Left renal pelvis (tissue), 4 donors: ENCODE measurements around the gene BCL11A. TPM values are rescaled to one million over a fixed set of nuclear protein-coding genes. Genes with fewer than 3 reads are reported as not detected.

Experiments used
- DNase-seq, 4 donors: peaks; one replicate each; pipeline ENCODE4 v3.0.0-alpha.2; 2013; ENCODE audit warnings: low read depth in 4 of 4, low spot score in 3 of 4
- polyA plus RNA-seq, 4 donors: library from polyadenylated mRNA; unstranded; fragments of 120-200 nt; gene quantifications; one replicate each; pipeline ENCODE4 v1.2.1, GENCODE V29; 2013; ENCODE audit not compliant: insufficient read length in 4 of 4

The BCL11A gene
- polyA plus RNA-seq, 4 donors, result 0.94 to 15.1 (median 13.2) TPM

DNA sequence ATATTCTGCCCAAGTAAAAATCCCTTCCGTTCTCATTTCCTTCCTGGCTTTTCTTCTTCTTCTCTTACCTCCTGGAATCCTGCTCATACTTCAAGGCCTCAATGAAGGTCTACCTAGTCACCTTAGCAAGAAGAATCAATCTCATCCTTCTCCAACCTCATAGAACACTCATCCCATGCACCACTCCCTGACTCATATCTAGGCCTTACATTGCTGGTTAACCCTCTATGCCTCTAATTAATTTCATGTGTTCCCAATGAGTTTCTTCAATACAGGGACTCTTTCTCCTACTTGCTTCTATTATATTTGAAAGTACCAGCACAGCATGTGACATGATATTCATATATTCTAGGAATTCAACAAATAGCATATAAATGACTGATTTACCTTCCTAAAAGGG, 63.0 kb downstream of the BCL11A start:
- DNase-seq, result no peak

GRCh38 chr2:60489289-60489688, 64.2 kb downstream of the BCL11A start:
- no peak for DNase-seq

DNA sequence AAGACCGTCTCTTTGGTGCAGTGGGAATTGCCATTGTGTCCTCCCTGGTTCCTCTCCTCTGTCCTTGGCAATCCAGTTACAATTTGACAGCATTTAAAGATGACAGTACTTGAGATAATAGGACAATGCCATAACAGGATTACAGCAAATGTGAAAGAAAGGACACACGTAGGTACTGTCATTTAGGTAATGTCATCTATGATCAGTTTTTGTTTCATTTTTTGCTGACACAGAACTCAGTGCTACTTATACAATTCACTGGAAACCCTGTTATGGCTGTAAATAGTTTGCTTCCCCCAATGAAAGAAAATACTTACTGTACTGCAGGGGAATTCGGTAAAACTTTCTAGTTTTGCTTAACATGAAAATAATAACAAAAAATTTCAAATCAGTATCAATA, 65.2 kb downstream of the BCL11A start:
- no peak for DNase-seq

- DNase-seq, result no peak
Observed at GRCh38 chr2:60487174-60487573, 66.3 kb downstream of the BCL11A start.

GRCh38 chr2:60486551-60486950, 66.9 kb downstream of the BCL11A start:
- DNase-seq, result no peak

DNA sequence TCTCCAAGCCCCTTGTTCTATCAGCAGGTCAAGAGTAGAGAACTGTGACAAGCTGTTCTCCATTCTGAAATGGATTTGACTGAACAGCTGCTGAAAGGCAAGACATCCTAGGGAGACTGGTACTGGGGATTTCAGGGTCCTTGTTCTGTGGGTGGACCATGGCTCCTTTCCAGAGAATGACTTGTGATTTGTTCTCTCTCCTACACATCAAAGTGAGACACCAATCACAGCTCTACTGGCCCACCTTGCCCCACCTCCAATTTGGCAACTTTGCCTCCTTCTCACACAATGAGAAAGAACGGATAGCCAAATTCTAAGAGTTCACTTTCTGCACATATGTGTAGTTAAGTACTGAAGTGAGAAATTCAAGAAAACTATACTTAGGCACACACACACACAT, 67.4 kb downstream of the BCL11A start:
- DNase-seq, result no peak

GRCh38 chr2:60485550-60485949, 67.9 kb downstream of the BCL11A start:
- DNase-seq, result no peak

- DNase-seq, result no peak
Observed at GRCh38 chr2:60485055-60485454, 68.4 kb downstream of the BCL11A start.

- DNase-seq, result no peak
Observed at GRCh38 chr2:60484133-60484645, 69.3 kb downstream of the BCL11A start.

DNA sequence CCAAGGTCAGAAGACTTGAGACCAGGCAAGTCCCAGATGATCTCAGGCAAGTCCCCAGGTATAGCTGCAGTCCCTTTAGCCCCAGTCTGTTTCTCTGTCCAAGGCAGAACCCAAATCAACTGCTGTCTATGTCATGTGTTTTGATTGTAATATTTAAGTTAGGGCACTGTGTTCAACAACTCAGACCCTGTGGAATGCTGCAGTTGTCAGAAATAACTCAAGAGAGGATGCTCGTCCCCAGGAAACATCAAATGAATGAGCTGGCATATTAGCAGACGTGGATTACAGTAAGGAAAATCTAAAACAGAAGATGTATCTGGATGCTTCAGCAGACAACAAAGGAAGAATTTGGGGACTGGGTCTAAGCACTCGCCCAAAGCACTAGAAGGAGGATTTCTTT, 70.1 kb downstream of the BCL11A start:
- DNase-seq, result no peak

DNA sequence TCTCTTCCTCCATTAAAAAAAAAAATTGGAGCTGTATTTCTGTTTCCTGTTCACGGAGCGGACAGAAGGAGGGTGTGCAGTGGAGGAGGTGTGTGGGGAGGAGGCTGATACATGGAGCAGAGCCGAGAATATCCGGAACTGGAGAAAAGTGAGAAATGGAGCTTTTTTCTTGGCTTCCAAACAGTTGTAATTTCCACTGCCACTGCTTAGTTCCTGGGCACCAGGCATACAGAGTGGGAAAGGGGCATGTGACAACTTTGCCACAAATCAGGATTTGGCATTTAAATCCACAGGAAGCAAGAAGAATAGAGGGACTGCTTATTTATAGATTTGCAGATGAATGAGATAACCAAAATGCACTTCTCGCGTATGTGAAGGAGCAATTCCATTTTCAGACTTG, 71.2 kb downstream of the BCL11A start:
- DNase-seq, result no peak

DNA sequence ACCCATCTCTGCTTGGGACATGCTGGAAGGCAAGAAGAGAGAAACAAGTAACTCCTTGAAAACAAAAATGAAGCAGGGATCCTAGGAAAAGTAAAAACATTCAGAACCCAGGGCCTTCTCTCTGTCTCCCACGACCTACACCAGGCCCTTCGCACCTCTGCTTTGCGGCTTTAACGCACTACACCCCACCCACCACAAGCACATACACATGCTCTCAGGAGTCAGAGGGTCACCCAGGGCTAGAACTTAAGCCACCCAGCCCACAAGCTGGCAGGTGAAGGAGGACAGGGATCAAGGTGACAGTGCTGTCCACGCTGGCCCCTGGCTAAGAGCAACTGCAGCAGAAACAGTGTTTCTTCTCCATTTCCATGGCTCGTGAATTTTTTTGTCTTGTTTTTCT, 72.2 kb downstream of the BCL11A start:
- DNase-seq, result no peak

DNA sequence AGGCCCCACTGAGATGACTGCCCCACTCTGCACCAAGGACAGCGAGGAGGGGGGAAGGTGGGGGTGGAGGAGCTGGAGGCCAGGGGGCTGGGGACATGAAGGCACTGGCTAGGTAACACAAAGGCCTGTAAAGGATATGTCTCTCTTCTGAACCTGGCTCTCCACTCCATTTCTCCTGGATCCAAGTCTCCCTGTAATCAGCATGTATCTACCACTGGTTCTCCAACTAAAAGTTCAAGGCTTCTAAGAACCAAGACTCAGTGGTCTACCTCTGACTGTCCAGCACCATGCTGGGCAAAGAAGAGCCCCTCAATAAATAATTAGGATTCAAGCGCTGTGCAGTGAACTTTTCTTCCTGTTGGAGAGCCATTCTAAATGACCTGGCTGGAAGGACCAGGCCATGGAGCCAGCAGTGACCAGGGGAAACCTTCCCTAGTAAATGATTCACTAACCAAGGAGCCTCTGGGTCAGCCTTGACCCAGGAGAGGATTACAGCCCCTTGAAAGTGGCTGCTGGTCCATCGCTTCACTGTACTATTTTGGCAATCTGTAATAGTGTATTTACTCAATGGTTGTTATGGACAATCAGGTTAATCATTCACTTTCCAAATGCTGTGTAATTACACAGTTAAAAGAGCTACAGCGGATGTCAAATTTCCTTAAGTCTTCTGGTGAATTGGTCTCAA, 73.2 kb downstream of the BCL11A start:
- DNase-seq, result no peak

- no peak for DNase-seq
Observed at GRCh38 chr2:60479226-60480088, 74.0 kb downstream of the BCL11A start.

DNA sequence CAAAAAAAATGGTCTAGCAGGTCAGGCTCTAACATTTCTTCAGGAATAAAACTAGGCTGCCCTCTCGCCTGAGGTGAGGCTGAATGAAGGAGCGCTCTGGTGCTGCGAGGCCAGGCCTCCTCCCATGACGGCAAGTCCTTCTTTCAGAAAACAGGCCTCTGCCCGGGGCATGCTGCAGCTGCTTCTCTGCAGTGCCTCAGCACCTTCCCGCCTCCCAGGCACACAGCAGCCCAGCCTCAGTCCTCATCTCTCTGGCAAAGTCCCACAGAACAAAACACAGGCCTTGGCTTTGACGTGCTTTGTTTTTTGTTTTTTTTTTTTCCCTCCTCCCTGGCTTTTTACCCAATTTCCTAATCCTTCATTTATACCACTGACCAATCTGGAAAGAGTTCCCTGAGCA, 74.8 kb downstream of the BCL11A start:
- DNase-seq, result no peak

DNA sequence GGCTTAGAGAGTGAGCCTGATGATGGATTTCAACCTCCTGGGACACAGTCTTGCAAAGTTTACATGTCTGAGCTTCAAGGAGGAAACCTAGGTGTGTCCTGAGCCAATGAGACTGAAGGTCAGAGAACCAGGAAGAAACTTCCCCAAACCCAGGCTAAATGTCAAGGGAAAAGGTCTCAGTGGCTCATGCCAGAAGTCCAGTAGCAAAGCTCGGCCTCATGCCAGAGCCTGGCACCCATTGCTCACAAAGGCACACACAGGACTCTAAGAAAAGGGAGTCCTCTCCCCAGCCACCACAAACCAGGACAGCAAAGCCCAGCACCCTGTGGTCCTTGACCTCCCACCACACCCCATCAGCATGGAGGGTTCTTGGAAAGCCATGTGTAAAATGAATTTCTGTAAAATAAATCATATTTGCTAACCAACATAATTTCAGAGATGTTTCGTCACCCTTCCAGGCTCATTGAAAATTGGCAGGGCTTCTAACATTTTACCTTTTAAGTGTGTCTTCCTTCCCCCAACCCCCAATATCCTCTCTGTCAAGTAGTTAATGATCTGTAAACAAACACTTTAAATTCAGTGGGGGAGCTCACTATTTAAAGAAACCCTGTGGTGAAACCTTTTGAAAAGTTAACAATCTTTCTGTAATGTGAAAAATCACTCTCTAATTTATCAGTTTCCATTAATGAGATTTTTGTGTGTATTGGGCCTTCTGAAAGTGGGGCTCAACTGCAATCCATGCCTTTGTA, 77.1 kb downstream of the BCL11A start:
- no peak for DNase-seq

DNA sequence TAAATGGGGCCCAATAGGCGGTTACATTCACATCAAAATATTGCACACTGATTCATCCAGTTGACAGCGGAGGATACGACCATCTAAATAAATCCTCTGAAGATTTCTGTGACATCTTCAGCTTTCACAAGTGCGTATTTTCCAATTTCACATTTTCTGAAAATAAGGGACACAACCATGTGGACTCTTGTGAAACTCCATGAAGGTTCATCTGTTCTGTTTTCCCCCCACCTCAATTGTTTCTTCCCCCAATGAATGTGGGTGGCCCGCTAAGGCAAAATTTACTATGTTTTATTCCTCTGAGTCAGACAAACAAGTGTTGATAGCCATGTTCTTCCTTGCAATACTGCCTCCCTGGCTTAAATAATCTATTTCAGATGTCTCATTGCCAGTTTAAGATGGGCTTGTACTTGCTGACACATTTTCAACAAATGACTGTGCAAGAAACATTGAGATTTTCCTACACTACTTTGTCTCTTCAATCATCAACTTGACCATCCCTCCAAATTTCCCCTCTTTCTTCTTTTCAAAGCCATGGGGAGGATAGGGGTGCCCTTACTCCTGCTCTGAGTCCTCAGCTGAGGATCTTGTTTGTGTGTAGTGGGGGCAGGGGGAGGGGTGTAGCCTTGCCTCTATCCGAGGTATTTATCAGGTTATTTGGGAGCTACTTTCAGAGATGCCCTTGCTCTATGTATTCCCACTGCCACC, 78.2 kb downstream of the BCL11A start:
- no peak for DNase-seq

DNA sequence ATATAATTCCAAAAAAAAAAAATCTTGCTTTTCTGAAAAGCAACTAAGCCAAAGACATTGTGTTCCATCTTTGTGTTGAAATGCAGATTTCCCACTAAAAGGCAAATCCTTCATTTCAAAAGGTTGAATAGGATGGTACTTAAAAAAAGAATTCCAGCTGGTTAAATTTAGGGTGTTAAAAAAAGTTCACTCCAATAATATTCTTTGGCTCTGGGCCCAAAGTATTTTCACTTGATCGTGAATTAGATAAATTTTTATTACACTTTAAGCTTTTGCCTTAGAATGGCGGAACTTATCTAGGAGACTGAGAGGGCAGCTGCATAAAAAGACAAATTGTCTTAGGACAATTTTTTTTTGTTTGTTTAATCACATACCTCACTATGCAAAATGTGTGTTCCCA, 79.2 kb downstream of the BCL11A start:
- DNase-seq, result no peak

GRCh38 chr2:60473546-60473945, 79.9 kb downstream of the BCL11A start:
- no peak for DNase-seq

GRCh38 chr2:60472663-60473289, 80.7 kb downstream of the BCL11A start:
- no peak for DNase-seq
